Measurements from ENCODE around the gene ADAR. TPM values are rescaled to one million over a fixed set of nuclear protein-coding genes. Genes with fewer than 3 reads are reported as not detected.

ADAR gene
- total RNA-seq, 1 experiment from 2014 or later = 171 TPM

DNA sequence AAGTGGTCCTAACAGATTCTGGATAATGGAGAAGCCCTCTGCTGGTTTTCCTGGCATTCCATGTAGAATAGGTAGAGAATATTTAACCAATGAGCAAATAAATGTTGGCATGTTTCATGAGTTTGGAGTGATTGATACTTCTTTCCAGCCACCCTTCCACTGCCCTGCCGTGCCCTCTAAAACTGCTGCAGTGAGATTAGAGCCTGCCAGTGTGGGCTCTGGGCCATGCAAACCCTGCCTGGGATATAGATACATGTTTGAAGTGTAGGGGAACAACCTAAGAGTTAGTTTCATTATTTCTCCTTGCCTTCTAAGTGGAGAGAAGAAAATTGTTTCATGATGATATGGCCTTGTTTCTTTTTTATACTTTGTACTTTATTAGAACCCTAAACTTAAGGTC lies 60.0 kb downstream of the ADAR start:
- no peak for TF ChIP-seq EZH2 (IDR thresholded peaks at IDR 0.05; ENCODE audit: borderline replicate concordance, low read depth, low read length, poor library complexity, severe bottlenecking)
- TF ChIP-seq, protein P1, sequence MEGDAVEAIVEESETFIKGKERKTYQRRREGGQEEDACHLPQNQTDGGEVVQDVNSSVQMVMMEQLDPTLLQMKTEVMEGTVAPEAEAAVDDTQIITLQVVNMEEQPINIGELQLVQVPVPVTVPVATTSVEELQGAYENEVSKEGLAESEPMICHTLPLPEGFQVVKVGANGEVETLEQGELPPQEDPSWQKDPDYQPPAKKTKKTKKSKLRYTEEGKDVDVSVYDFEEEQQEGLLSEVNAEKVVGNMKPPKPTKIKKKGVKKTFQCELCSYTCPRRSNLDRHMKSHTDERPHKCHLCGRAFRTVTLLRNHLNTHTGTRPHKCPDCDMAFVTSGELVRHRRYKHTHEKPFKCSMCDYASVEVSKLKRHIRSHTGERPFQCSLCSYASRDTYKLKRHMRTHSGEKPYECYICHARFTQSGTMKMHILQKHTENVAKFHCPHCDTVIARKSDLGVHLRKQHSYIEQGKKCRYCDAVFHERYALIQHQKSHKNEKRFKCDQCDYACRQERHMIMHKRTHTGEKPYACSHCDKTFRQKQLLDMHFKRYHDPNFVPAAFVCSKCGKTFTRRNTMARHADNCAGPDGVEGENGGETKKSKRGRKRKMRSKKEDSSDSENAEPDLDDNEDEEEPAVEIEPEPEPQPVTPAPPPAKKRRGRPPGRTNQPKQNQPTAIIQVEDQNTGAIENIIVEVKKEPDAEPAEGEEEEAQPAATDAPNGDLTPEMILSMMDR (conservative IDR thresholded peaks at IDR 0.05; ENCODE audit: low read depth, low read length) = no peak
- H3K4me3 ChIP-seq (ENCODE audit: low read depth, low read length, poor library complexity, severe bottlenecking) = no peak overlapping the region
- no peak for DNase-seq (ENCODE audit: low spot score)
- H3K27ac ChIP-seq (ENCODE audit: low read depth, low read length, poor library complexity, severe bottlenecking) = no peak overlapping the region
- ChIA-PET CTCF (no interaction called here), POLR2A (ENCODE audit: low non-redundant PET) (no interaction called here)
- no peaks in the 10 kb centered on the region for H3K9me3 ChIP-seq (ENCODE audit: low read depth, low read length, poor library complexity, severe bottlenecking)
- intact Hi-C loops (cut with micrococcal nuclease; ENCODE audit: unreplicated experiment) = no loop called here
- H3K4me1 ChIP-seq (ENCODE audit: insufficient read depth, low read length, poor library complexity, severe bottlenecking) = no peaks in the 10 kb centered on the region
- peaks cover 42% of the 10 kb centered on the region for H3K36me3 ChIP-seq (ENCODE audit: insufficient read depth, low read length, poor library complexity, severe bottlenecking)
- BruUV-seq (replicated peaks) = no TSS peak
- H3K27me3 ChIP-seq (replicated peaks; ENCODE audit: insufficient read depth, low read depth, low read length, poor library complexity) = no peaks in the 10 kb centered on the region

DNA sequence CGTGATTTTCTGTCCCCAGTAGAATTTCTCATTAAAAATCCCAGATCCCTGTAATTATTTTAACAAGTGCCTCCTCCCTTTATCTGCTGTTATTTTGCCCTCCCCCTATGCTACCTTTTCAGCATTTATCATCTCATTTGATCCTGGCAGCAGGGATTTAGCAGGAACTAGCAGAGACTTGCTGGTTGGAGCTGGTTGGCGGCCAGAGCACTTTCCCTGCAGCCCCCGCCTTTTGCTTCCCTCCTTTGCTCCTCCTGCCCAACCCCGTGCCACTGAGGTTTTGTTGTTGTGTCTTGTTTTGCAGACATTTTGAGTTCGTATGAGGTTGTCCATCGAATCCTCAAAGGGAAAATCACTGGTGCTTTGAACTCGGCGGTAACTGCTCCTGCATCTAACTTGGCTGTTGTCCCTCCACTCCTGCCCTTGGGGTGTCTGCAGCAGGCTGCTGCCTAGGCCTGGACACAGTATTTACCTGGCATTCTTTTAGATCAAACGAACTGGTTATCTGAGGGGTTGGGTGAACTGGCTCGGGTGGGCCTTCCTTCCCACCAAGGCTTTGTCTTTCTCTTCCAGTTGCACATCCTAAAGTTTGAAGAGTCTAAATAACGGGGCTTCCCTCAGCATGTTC lies 60.8 kb downstream of the ADAR start:
- TF ChIP-seq, protein P1 (conservative IDR thresholded peaks at IDR 0.05; ENCODE audit: low read depth, low read length) = no peak
- TF ChIP-seq EZH2 (IDR thresholded peaks at IDR 0.05; ENCODE audit: borderline replicate concordance, low read depth, low read length, poor library complexity, severe bottlenecking) = no peak
- H3K9me3 ChIP-seq (ENCODE audit: low read depth, low read length, poor library complexity, severe bottlenecking) = no peaks in the 10 kb centered on the region
- H3K4me3 ChIP-seq (ENCODE audit: low read depth, low read length, poor library complexity, severe bottlenecking) = no peak overlapping the region
- H3K36me3 ChIP-seq (ENCODE audit: insufficient read depth, low read length, poor library complexity, severe bottlenecking) = peaks cover 34% of the 10 kb centered on the region
- CTCF ChIA-PET = interaction anchor here (0.5 to 1.1 kb wide), 10 partner anchors 12 to 466 kb away, joined by 3 to 10 read pairs (median 5); no protein-coding TSS in a partner anchor
- no peak for DNase-seq (ENCODE audit: low spot score)
- H3K27me3 ChIP-seq (replicated peaks; ENCODE audit: insufficient read depth, low read depth, low read length, poor library complexity) = no peaks in the 10 kb centered on the region
- no peak overlapping the region for H3K27ac ChIP-seq (ENCODE audit: low read depth, low read length, poor library complexity, severe bottlenecking)
- BruUV-seq (replicated peaks) = no TSS peak
- intact Hi-C loops (cut with micrococcal nuclease; ENCODE audit: unreplicated experiment) = loop anchor here (2.0 kb wide), 1 partner anchor 62 kb away; no protein-coding TSS in a partner anchor
- H3K4me1 ChIP-seq (ENCODE audit: insufficient read depth, low read length, poor library complexity, severe bottlenecking) = no peaks in the 10 kb centered on the region
- POLR2A ChIA-PET (ENCODE audit: low non-redundant PET) = no interaction called here

DNA sequence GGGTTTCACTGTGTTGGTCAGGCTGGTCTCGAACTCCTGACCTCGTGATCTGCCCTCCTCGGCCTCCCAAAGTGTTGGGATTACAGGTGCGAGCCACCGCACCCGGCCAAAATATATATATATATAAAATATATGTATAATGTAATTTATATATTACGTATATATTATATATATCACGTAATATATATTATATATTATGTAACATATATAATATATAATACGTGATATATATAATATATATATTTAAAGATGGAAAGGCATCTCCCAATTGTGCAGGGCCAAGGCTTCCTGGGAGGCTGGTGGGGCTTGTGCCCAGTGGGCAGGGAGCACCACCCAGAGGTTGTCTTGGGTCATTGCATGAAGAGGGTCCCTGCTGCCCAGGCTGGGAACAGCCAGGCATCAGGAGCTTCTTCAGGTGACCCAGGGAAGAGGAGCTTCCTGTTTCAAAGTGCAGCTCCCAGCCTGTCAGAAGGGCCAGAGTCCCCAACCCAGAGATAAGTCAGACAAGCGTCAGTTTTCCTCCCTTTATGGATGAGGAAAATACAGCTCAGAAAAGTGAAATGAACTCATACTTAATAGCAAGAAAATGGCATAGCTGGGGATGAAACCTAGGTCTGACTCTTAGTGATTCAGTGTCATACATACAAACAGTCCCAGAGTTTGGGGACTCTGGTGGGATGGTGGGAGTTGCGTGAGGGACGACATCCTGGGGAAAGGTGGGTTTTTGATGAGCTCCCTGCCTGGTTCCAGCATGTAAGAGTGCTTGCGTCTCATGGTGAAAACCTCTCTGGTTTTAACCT lies 61.5 kb downstream of the ADAR start:
- peak; percentile 77 for DNase-seq (ENCODE audit: low spot score)
- H3K27me3 ChIP-seq (replicated peaks; ENCODE audit: insufficient read depth, low read depth, low read length, poor library complexity) = peaks cover 3% of the 10 kb centered on the region
- H3K9me3 ChIP-seq (ENCODE audit: low read depth, low read length, poor library complexity, severe bottlenecking) = no peaks in the 10 kb centered on the region
- CTCF ChIA-PET = interaction anchor here (0.5 to 1.1 kb wide), 10 partner anchors 11 to 466 kb away, joined by 3 to 10 read pairs (median 5); no protein-coding TSS in a partner anchor
- no peak overlapping the region for H3K27ac ChIP-seq (ENCODE audit: low read depth, low read length, poor library complexity, severe bottlenecking)
- no peak overlapping the region for H3K4me3 ChIP-seq (ENCODE audit: low read depth, low read length, poor library complexity, severe bottlenecking)
- no peaks in the 10 kb centered on the region for H3K4me1 ChIP-seq (ENCODE audit: insufficient read depth, low read length, poor library complexity, severe bottlenecking)
- peaks cover 26% of the 10 kb centered on the region for H3K36me3 ChIP-seq (ENCODE audit: insufficient read depth, low read length, poor library complexity, severe bottlenecking)
- BruUV-seq (replicated peaks) = no TSS peak
- intact Hi-C loops (cut with micrococcal nuclease; ENCODE audit: unreplicated experiment) = loop anchor here (2.0 kb wide), 1 partner anchor 62 kb away; no protein-coding TSS in a partner anchor
- POLR2A ChIA-PET (ENCODE audit: low non-redundant PET) = no interaction called here
- TF ChIP-seq, protein P1 (conservative IDR thresholded peaks at IDR 0.05; ENCODE audit: low read depth, low read length) = peak; percentile 71
- TF ChIP-seq EZH2 (IDR thresholded peaks at IDR 0.05; ENCODE audit: borderline replicate concordance, low read depth, low read length, poor library complexity, severe bottlenecking) = no peak
